CD4-positive, alpha-beta T cell treated with Interferon alpha-2 for 1 hour (primary cell): Measurements from ENCODE around the gene FTCD.

Experiments used
- DNase-seq, 2 donors: peaks; one replicate each; pipeline ENCODE4 v3.0.0-alpha.2; 2020 to 2022

FTCD gene

DNA sequence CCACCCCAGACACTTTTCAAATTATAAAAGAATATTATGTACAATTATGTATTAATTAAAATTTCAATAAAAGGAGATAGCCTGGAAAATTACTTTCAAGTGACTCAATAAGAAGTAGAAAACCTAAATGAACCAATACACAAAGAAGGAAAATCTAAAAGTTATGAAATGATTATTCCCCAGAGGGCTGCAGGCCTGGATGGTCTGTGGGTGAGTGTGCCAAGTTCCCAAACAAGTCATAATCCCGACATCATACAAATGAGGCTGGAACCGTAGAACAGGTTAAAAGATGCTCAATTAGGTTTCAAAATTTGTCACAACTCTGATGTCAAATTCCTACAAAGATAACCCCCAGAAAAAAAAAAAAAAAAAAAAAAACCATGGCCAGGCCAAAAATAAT, 16.2 kb upstream of the FTCD start:
- no peak for DNase-seq

DNA sequence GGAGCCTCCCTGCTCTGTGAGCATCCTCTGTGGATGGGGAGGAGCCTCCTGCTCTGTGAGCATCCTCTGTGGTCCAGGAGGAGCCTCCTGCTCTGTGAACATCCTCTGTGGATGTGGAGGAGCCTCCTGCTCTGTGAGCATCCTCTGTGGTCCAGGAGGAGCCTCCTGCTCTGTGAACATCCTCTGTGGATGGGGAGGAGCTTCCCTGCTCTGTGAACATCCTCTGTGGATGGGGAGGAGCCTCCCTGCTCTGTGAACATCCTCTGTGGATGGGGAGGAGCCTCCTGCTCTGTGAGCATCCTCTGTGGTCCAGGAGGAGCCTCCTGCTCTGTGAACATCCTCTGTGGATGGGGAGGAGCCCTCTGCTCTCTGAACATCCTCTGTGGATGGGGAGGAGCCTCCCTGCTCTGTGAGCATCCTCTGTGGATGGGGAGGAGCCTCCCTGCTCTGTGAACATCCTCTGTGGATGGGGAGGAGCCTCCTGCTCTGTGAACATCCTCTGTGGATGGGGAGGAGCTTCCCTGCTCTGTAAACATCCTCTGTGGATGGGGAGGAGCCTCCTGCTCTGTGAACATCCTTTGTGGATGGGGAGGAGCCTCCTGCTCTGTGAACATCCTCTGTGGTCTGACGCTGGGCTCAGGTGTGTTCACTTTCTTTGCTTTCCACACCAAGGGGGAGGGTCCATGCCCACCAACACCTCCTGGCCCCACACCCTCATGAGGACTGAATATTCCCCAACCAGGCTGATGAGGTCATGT, 15.2 kb upstream of the FTCD start:
- DNase-seq: peak; percentile 58 to 62

DNA sequence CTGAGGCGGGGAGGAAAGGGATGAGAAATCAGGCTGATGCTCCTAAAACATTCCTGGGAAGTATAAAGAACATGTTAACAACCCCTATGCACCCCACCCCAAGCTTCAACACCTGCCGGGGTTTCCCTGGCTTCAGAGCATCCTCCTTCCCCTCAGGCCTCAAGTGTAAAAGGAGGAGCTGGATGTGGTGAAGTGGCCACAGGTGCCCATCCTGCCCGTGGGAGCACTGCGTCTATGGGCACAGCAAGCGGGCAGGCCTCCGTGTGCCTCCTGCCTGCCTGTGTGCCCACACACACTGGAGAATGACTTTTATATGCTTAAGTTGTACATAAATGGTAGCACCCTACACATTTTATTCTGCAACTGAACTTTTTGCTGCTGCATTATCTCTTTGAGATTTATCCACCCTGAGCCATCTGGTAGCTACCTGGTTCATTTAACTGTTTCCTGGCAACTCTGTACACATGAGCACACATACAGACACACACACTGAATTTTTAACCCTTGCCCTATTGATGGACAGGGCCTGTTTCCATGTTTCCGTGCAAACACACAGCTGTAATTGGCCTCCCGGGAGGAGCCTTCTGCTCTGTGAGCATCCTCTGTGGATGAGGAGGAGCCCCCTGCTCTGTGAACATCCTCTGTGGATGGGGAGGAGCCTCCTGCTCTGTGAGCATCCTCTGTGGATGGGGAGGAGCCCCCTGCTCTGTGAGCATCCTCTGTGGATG, 13.4 kb upstream of the FTCD start:
- DNase-seq: no peak

DNA sequence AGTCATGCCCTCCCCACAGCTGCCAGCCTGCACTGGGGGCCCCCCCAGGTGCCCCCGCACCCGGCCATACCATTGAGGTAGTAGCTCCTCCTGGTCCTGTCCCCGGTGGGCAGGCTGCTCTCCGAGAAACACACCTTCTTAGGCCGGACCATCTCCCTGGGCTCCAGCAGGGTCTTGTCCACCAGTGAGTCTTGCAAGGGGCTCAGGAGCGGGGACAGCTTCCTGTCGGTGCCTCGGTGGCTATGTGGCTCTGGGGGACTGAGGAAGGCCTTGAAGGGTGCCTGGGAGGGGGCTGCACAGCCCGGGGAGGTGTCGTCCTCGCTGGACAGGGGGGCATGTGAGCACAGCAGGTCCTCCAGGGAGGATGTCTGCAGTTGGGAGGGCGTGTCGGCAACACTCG, 12.9 kb upstream of the FTCD start:
- no peak for DNase-seq

DNA sequence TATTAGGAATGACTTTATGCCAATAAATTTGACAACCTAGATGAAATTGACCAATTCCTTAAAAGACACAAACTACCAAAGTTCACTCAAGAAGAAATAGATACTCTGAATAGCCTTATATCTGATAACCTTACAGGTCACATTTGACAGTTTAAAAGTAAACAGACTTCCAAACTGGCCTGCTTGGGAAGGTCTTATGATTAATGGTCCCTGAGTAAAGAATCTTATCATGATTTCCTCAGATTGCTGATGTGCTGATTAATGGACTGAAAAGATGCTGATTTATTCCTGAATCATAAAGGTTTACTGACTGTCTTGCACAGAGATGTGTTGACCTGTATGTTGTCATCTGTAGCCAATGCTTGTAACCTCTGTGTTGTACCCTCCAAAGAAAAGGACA, 9.7 kb upstream of the FTCD start:
- no peak for DNase-seq

DNA sequence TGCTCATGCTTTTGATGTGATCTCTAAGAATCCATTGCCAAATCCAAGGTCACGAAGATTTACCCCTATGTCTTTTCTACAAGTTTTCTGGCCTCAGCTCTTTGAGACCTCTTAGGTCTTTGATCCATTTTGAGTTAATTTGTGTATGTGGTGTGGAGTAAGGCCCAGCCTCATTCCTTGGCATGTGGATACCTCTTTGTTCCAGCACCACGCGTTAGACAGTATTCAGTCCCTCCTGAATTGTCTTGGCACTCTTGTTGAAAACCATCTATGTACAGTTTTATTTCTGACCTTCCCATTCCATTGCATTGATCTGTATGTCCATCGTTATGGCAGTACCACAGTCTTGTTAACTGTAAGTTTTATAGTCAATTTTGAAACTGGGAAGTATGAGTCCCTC, 8.0 kb upstream of the FTCD start:
- DNase-seq: no peak

DNA sequence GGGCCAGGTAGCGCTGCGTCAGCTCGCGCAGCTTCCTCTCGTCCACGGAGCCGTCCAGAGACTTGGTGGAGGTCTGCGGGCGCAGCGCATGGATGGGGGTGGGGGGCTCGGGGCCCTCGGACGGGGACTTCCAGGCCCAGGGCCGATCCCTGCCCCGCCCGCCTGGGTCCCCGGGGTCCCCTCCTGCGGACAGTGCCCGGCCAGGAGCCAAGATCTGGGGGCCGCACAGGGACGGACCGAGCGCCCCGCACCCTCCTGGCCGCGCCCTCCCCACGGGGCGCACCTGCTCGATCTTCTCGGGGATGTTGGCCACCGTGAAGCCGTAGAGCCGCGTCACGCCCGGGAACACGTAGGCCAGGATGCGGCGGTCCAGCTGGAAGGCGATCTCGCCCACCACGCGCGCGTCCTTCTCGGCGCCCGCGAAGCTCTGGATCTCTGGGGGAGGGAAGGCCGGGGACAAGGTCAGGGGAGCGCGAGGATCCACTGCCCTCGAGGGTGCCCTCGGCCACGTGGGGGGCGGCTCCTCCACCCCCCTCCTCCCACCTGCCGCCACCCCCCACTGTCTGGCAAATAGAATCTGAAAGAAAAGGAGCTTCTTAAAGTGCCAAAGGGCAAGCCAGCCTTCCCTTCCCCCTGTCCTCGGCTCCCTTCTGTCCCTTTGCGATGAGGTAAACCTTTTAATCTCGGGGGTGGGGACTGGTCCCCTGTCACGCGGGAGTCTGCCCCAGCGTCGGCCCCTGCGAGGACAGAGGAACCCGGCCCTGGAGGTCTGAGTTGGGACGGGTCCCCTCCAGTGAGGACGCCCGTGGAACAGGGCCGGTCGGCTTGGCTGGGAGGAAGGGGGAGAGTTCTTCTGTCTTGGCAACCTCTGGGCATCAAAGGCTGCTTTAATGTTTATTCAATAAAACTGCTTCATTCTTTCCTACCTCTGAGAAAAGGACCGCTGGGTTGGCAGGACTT, 6.5 kb upstream of the FTCD start:
- no peak for DNase-seq

DNA sequence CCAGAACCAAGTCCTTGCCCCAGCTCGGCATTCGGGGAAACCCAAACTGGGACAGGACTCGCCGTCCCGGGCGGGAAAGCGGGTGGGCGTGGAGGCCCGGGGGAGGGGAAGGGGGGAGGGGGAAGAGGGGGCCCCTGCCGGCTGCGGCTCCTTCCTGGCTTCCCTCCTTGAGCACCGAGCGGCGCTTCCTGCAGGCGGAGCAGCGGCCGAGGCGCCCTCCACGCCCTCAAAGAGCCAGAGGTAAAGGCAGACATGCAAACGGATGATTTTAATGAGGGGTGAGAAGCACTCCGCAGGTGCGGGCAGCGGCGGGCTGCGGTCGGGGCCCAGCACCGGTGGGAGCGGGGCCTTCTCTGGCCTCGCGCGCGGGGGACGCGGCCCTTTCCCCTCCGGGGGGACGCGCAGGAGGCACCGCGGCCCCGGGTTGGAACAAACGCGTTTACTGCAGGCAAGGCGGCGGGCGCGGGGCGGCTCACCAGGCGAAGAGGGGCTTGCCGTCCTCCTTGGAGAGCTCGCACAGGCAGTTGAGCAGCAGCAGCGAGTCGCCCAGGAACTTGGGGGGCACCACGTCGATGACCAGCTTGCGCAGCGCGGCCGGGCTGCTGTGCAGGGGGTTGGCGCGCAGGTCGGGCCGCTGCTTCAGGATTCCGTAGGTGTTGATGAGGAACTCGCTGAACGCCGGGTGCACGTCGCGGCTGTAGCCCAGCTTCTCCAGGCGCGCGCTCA, 5.7 kb upstream of the FTCD start:
- DNase-seq: no peak

DNA sequence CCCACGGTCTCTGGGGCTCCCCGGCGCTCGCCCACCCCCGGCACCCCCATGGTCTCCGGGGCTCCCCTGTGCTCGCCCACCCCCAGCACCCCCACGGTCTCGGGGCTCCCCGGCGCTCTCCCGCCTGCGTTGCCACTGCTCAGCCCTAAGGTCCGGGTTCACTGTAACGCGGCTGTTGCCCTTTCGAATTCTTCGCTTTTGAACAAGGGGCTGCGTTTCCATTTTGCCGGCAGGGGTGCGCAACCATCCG, 5.2 kb upstream of the FTCD start:
- no peak for DNase-seq

DNA sequence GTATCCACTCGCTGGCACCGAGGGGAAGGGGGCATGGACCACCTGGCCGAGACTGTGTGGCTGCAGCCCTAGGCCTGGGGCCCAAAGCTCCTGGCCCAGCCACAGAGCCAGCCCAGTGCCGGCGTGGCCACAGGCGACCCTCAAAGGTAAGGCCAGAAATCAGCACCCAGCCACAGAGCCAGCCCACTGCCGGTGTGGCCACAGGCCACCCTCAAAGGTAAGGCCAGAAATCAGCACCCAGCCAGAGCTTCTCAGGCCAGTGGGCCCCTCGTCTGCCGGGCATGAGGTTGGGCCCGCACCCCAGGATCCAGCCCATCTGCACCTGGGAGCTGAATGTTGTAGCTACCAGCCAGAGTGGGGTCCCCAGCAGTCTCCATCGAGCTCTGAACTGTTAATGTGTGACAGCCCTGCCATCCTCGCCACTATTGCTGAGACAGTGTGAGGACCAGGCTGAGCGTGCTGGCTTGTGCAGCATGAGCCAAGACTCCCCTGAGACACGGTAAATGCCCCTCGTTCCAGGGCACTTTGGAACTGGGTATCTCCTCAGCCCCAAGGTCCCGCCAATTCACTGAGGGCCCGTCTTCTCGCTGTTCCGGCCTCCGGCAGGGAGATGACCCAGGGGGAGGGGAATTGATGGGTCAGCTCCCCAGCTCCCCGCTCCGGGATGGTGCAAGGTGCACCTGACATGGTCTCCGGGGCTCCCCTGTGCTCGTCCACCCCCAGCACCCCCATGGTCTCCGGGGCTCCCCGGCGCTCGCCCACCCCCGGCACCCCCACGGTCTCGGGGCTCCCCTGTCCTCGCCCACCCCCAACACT, 4.7 kb upstream of the FTCD start:
- DNase-seq: no peak

DNA sequence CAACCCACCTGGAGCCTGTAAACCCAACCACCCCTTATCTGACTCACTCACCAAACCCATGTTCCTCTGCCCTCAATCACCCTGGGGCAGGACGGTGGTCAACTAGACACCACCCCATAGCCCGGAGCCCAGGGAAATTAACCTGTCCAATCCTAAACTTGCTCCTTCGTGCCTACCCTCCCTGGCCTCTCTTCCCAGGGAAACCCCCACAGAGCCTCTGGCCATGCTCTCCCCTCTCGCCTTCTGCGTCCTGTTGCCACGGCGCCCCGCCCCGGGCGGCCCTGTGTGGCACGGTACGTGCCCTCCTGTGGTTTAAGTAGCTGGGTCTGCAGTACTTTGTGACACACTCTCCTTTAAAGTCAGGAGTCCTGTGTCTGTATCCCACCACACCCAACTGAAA, 4.0 kb upstream of the FTCD start:
- DNase-seq: no peak

DNA sequence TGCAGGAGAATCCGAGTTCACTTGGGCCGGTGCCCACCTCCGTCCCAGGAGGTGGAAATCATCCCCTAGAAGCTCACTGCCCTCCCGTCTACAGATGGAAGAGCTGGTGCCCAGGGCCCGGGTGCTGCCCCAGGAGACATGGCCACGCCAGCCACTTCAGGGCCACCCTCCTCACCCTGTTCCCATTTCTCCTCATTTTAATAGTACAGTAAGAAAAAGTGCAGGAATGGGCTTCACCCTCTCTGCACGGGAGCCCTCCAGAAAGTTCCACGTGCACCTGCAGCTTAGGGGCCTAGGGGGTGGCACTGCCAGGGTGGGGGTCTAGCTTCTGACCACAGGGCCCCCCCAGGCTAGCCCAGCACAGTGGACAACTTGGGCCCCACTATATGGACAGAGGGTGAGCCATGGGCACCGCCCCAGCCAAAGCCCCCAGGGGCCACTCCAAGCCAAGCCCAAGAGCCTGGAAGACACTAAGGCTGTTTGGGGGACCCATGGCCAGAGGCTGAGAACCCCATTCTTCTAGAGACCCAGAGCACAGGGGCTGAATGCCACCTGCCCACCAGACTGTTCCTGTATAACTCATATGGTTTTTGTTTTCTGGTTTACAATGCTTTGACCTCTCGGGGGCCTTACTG, 3.4 kb upstream of the FTCD start:
- no peak for DNase-seq

DNA sequence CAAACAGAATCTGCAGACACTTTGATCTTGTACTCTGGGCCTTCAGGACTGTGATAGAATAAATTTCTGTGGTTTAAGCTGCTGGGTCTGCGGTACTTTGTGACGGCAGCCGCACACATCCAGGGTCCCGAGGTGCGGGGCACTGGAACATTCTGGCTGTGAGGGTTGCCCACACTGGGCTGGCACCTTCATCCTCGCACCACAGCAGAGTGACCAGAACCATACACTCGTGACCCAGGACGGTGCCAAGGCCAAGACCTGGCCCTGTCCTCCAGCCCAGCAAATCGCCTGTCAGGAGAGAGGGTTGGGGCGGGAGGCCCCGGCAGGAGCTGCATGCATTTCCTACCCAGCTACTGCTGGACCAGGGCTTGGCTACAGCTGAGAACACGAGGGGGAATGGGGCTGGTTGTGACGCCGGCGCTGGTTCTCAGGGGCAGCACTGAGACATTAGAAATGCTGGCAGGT, 2.6 kb upstream of the FTCD start:
- no peak for DNase-seq

DNA sequence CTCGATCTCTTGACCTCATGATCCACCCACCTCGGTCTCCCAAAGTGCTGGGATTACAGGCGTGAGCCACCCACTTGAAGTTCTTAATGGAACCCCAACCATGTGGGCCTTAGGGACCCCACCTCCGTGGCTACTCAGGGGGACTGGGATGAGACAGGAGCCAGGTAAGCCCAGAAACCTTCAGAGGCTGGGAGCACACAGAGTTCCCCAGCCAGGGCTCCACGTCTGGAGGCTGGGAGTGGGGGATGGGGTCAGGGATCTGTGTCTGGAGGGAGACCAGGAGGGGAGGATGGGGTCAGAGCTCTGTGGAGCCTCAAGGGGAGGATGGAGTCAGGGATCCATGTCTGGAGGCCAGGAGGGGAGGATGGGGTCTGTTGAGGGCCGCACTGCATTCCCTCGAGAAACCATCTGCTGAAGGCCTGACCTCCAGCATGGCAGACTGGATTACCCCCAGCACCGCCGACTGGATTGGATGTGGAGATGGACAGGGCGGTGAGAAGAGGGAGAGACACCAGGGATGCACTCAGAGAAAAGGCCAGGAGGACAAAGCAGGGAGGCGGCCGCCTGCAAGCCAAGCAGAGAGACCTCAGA, 2.1 kb upstream of the FTCD start:
- no peak for DNase-seq

DNA sequence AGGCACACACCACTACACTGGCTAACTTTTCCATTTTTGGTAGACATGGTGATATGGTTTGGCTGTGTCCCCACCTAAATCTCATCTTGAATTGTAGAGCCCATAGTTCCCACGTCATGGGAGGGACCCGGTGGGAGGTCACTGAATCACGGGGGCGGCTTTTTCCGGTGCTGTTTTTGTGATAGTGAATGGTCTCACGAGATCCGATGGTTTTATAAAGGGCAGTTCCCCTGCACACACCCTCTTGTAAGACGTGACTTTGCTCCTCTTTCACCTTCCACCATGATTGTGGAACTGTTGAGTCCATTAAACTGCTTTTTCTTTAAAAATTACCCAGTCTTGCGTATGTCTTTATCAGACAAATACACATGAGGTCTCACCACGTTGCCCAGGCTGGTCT, 1.3 kb upstream of the FTCD start:
- no peak for DNase-seq

DNA sequence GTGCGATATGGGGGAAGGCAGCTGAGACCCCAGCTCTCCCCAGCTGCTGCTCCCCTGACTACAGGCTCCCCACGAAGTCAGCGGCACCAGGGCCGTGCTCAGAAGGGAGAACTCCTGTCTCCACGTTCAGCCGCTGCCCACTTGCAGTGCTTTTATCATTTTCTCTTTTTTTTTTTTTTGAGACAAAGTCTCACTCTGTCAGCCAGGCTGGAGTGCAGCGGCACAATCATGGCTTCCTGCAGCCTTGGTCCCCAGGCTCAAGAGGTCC, 933 bp upstream of the FTCD start:
- no peak for DNase-seq

DNA sequence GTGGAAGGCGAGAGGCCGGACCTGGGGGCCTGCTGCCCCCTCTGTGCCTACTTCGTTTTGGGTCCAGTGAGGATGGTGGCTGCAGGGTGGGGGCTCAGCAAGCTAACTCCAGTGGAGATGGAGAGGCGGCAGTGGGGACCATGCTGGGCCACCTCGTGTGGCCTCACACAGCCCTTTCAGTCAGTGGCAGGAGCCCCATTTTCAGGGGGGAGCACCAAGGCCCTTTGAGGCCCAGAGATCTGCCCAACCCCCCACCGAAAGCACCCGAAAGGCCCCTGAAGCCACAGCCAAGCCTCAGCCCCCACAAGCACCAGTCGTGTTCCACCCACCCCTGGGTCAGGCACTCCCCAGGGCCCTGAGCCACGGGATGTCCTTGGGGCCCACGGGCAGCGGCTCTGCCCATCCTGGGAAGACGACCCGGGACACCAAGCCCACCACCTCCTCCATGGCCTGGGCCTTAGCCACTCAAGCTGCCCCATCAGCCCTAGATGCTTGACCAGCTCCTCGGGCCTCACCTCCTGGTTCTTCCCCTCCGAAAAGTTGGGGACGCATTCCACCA, 345 bp downstream of the FTCD start:
- DNase-seq: no peak

DNA sequence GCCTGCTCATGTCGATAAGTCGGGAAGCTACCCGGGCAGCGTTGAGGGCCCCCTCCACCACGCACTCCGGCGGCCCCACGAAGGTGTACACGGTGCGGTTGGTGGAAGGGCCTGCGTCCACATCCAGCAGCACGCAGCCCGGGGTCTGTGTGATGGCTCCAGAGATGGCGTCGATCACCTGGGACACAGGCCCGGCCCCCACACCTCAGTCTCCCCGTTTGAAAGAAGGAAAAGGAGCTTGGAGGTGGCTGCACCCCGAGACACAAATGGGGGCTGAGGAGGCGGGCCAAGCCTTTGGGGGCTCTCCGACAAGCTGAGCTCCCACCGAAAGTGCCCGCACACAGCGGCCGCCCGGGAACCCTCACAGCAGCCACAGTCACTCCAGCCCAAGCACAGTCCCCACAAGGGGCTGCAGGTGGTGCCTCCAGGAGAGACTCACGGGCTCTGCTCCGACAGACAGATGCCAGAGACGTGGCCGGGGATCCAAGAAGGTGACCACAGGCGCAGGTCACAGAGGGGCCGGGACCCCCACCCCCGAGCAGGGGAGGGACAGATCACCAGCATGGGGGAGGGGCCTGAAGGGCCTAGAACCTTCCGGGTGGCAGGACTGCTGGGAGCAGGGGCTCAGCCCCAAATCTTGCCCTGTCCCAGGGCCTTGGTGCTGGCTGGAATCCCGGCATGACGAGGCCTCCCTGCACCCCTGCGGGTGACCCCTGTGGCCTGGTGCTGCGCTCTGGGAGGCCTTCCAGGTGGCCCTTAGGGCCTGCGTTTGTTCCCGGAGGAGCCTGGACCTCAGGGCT, 1.0 kb downstream of the FTCD start:
- no peak for DNase-seq

DNA sequence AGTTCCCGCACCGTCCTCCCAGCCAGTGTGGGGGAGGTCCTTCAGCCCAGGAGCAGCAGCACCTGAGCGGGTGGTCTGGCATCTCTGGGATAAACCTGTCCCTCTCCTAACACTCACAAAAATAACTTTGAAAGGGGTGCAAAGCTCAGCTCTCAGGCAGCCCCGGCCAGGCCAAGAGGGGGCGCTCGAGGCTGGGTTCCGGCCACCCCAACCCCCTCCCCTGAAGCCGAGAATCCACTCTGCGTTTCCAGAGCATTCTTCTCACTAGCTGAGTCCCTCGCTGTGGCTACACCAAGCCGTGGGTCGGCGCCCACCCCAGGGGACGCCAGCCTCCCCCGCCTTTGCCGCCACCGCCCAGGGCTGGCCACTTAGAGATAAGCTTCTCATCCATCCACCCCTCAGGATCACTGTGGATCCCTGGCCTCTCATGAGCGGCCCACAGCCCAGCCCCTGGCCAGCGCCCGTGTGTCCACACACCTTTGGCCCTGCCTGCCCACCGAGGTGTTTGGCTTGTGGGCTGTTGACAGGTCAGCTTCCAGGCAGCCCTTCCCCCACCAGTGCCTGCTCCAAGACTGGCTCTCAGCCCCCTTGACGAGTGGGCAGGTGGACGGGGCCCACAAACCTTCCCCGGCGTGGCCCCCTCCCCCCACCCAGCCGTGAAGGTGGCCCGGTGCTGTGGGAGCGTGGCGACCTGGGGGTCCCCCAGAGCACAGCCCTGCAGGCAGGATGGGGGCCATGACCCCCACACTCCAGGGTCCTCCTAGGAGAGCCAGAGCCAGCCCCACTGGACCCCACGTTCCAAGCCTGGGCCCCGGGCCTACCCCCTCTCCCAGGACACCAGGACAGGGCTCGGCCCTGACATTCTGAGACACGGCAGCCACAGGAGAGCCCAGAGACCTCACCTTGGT, 1.9 kb downstream of the FTCD start:
- DNase-seq: peak; percentile 18 to 48
